GM12865 (cell line): Measurements from ENCODE around the gene ATG4B.

ENCODE experiments used
- DNase-seq: peaks from one replicate; pipeline ENCODE4 v3.0.0; 2010; ENCODE audit warnings: low read depth
- H3K4me3 ChIP-seq: 2 replicates; pipeline ENCODE4 v1.5.1; 2011; ENCODE audit warnings: mild to moderate bottlenecking, low read depth, low read length, control low read depth
- CTCF ChIP-seq: IDR thresholded peaks from 2 replicates; pipeline ENCODE4 v1.5.1; 2011; ENCODE audit warnings: low read length, control low read depth, low read depth, inconsistent platforms; ENCODE audit not compliant: insufficient read depth; ENCODE audit errors: missing control alignments

Gene ATG4B

DNA sequence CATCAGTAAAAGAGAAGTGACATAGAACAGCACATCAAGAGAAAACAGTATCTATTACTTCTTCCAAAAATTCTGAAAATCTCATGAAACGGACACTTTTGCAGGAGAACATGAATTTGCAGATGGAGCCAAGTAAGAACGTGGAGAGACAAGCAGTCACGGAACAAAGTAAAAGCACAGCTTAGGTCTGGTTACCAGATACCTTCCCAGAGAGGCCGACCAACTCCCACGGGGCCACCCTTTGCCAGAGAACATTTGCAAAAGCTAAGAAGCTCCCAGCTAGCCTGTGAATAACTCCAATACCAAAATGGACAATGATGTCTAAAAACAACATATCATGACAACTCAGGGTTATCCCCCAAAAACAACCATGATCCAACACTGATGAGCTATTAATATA lies 39.4 kb upstream of the ATG4B start:
- no peak for TF ChIP-seq CTCF
- no peak overlapping the region for H3K4me3 ChIP-seq
- no peak for DNase-seq

- peak; percentile 29 for DNase-seq
Observed at GRCh38 chr2:241598487-241598886, 39.0 kb upstream of the ATG4B start.

DNA sequence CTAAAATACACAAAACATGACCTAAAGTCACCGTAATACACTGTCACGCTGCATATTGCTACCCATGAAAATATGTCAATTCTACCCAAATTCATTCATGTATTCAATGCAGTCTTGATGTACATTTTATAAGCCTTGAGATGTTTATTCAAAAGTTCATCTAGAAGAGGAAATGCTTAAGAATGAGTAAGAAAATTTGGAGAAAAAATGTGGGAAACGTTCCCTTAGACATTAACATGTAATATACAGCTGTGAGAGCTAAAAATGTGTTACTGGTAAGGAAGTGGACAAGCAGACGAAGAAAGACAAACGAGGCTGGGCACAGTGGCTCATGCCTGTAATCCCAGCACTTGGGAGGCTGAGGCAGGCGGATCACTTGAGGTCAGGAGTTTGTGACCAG lies 37.9 kb upstream of the ATG4B start:
- no peak overlapping the region for H3K4me3 ChIP-seq
- DNase-seq, result no peak
- TF ChIP-seq CTCF, result no peak

More at GRCh38 chr2:241598487-241598886, 39.0 kb upstream of the ATG4B start:
- no peak overlapping the region for H3K4me3 ChIP-seq
- TF ChIP-seq CTCF, result no peak

GRCh38 chr2:241601841-241602240 lies 35.7 kb upstream of the ATG4B start:
- no peak overlapping the region for H3K4me3 ChIP-seq
- TF ChIP-seq CTCF, result no peak
- DNase-seq, result no peak

GRCh38 chr2:241602720-241603119 lies 34.8 kb upstream of the ATG4B start:
- DNase-seq, result no peak
- no peak for TF ChIP-seq CTCF
- no peak overlapping the region for H3K4me3 ChIP-seq

- H3K4me3 ChIP-seq, result no peak overlapping the region
- no peak for DNase-seq
- TF ChIP-seq CTCF, result no peak
Observed at GRCh38 chr2:241603686-241604085, 33.8 kb upstream of the ATG4B start.

DNA sequence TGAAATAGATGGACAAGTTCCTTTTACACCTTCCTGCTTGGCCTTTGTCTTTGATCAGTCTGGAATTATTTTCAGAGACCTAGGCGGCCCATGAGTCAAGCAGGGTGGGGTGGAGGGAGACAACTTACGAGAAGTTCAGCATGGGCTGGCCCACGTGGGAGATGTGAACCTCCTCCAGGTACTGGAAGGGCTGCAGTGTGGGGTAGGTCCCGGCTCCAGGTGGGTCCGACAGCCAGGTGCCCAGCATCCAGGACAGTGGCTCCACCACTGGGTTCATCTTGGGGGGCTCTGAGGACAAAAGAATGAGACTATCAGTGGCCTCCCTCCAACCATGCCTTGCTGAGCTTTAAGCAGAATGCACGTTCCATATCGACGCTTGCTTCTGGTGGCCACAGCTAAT lies 31.3 kb upstream of the ATG4B start:
- no peak for DNase-seq
- no peak overlapping the region for H3K4me3 ChIP-seq
- TF ChIP-seq CTCF, result no peak
